Transverse colon (tissue), 4 donors: ENCODE results near the gene C6orf47.

Experiments
- EP300 ChIP-seq: sonication (generic); formaldehyde crosslinking; IDR thresholded peaks from one replicate; pipeline ENCODE4 v1.6.1; 2017; ENCODE audit warnings: antibody characterized with exemption, low read depth
- POLR2A ChIP-seq: fragments of 450-650 bp; IDR thresholded peaks from one replicate; pipeline ENCODE4 v1.6.1; 2016; ENCODE audit warnings: antibody characterized with exemption, mild to moderate bottlenecking, moderate library complexity
- POLR2AphosphoS5 ChIP-seq, 3 donors: sonication (generic); formaldehyde crosslinking; IDR thresholded peaks; one replicate each; pipeline ENCODE4 v1.6.1; 2016; ENCODE audit warnings: antibody characterized with exemption in 3 of 3
- TF ChIP-seq, protein P1 (sequence below), 5 experiments: fragments of 200-600 bp in 3 of 5; fragments of 450-650 bp in 2 of 5; sonication (generic) in 3 of 5; IDR thresholded peaks; 1 replicate in 2 of 5; 2 replicates in 3 of 5; pipeline ENCODE4 v1.5.1; 2016 to 2017; ENCODE audit warnings: antibody characterized with exemption in 5 of 5, inconsistent platforms in 3 of 5, mild to moderate bottlenecking in 2 of 5, moderate library complexity in 1 of 5

GRCh38 chr6:31676322-31676903, 15.8 kb upstream of the C6orf47 start:
- TF ChIP-seq, protein P1, sequence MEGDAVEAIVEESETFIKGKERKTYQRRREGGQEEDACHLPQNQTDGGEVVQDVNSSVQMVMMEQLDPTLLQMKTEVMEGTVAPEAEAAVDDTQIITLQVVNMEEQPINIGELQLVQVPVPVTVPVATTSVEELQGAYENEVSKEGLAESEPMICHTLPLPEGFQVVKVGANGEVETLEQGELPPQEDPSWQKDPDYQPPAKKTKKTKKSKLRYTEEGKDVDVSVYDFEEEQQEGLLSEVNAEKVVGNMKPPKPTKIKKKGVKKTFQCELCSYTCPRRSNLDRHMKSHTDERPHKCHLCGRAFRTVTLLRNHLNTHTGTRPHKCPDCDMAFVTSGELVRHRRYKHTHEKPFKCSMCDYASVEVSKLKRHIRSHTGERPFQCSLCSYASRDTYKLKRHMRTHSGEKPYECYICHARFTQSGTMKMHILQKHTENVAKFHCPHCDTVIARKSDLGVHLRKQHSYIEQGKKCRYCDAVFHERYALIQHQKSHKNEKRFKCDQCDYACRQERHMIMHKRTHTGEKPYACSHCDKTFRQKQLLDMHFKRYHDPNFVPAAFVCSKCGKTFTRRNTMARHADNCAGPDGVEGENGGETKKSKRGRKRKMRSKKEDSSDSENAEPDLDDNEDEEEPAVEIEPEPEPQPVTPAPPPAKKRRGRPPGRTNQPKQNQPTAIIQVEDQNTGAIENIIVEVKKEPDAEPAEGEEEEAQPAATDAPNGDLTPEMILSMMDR (IDR thresholded peaks at IDR 0.05) = no peak
- TF ChIP-seq POLR2A (no peak), POLR2AphosphoS5 (IDR thresholded peaks at IDR 0.05) (no peak), EP300 (no peak)
